Thoracic aorta (tissue), 2 donors: ENCODE data around the gene AGXT2. TPM values are rescaled to one million over a fixed set of nuclear protein-coding genes. Genes with fewer than 3 reads are reported as not detected.
"Not testable (repeated sequence)": the region's sequence is repeated elsewhere in the genome, so short reads cannot be mapped to it uniquely, and the experiment has no call there.

Source experiments
- ATAC-seq: fragments of 150-250 bp; one replicate; pipeline ENCODE4 v1.8.0; 2017; ENCODE audit warnings: low read depth; ENCODE audit not compliant: insufficient number of reproducible peaks, low FRiP score
- DNase-seq: peaks from one replicate; pipeline ENCODE4 v3.0.0-alpha.2; 2020; ENCODE audit warnings: low spot score
- H3K27ac ChIP-seq, 2 donors: fragments of 200-600 bp; sonication (generic); 1 replicate in 1 of 2; 2 replicates in 1 of 2; pipeline ENCODE4 v1.5.1; 2016; ENCODE audit warnings: mild to moderate bottlenecking in 2 of 2, moderate library complexity in 2 of 2
- H3K27me3 ChIP-seq: fragments of 200-600 bp; sonication (generic); replicated peaks from 2 replicates; pipeline ENCODE4 v1.6.0; 2016; ENCODE audit warnings: mild to moderate bottlenecking; ENCODE audit not compliant: insufficient read depth
- H3K36me3 ChIP-seq: fragments of 200-600 bp; sonication (generic); one replicate; pipeline ENCODE4 v1.5.1; 2016
- H3K4me1 ChIP-seq, 2 donors: fragments of 200-600 bp; sonication (generic); 1 replicate in 1 of 2; 2 replicates in 1 of 2; pipeline versions ENCODE4 v1.5.1 to v1.6.0; 2016; ENCODE audit warnings: low read depth in 2 of 2, mild to moderate bottlenecking in 1 of 2; ENCODE audit not compliant: control insufficient read depth in 1 of 2
- H3K4me3 ChIP-seq: fragments of 200-600 bp; sonication (generic); 2 replicates; pipeline ENCODE4 v1.5.1; 2016; ENCODE audit warnings: mild to moderate bottlenecking
- H3K9me3 ChIP-seq: fragments of 200-600 bp; sonication (generic); 2 replicates; pipeline ENCODE4 v1.5.1; 2016
- total RNA-seq, 2 donors: library from RNA; depleted of rRNA; stranded (reverse); fragments of >200 nt; gene quantifications; one replicate each; pipeline versions ENCODE4 v1.1.0 to v1.2.3, GENCODE V29; 2016
- TF ChIP-seq, protein P1 (sequence below): fragments of 200-600 bp; sonication (generic); IDR thresholded peaks from one replicate; pipeline ENCODE4 v1.5.1; 2019; ENCODE audit warnings: antibody characterized with exemption

The AGXT2 gene
- total RNA-seq, 2 donors from 2014 or later, result not detected

DNA sequence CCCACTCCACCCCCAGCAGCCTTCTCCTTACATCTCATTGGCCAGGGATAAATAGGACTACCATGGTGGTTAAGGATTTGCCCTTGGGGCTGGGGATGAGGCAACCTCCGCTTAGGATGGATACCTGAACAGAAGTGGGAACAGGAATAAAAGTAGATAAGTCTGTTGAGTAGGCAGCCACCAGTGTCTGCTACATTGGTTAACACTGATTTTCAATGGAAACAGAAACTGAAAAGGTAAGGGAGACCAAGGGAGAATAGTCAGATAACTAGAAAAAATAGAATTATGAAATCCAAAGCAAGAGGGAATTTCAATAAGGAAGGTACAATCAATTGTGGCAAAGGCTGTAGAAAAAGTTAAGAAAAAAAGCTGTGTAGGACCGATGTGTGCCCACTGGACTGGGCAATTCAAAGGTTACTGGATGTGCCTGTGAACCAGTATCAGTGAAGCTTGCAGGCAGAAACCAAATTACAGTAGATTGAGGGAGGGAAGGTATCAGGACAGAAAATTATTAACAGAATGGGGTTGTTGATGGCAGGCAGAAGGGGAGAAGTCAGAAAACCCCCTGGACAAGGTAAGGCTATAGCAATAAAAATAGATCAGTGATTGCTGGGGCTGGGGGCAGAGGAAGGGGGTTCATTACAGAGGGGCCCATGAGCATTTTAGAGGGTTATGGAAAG lies 69.7 kb downstream of the AGXT2 start:
- DNase-seq, result no peak
- no peaks in the 10 kb centered on the region for H3K27me3 ChIP-seq
- H3K4me3 ChIP-seq, result no peak overlapping the region
- ATAC-seq, result no peak
- H3K27ac ChIP-seq, result no peak overlapping the region
- H3K4me1 ChIP-seq, result no peaks in the 10 kb centered on the region
- TF ChIP-seq, protein P1, sequence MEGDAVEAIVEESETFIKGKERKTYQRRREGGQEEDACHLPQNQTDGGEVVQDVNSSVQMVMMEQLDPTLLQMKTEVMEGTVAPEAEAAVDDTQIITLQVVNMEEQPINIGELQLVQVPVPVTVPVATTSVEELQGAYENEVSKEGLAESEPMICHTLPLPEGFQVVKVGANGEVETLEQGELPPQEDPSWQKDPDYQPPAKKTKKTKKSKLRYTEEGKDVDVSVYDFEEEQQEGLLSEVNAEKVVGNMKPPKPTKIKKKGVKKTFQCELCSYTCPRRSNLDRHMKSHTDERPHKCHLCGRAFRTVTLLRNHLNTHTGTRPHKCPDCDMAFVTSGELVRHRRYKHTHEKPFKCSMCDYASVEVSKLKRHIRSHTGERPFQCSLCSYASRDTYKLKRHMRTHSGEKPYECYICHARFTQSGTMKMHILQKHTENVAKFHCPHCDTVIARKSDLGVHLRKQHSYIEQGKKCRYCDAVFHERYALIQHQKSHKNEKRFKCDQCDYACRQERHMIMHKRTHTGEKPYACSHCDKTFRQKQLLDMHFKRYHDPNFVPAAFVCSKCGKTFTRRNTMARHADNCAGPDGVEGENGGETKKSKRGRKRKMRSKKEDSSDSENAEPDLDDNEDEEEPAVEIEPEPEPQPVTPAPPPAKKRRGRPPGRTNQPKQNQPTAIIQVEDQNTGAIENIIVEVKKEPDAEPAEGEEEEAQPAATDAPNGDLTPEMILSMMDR, result no peak
- H3K36me3 ChIP-seq, result no peaks in the 10 kb centered on the region
- no peaks in the 10 kb centered on the region for H3K9me3 ChIP-seq

DNA sequence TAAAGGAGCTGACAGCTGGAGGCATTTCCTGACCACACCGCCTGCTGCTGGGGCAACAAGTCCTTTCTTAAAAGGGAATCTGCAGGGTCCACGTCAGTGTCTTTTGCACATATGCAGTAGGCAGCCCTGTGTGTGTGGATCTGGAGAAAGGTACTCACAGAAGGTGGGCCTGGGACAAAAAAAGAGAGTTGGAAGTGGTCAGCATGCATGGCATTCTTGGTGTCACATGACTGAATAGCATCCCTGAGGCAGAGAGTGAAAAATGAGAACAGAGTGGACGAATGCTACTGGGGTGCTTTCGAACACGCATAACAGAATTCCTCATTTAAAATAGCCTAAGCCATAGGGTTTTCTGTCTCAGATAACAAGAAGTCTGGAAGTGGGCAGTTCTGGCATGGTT lies 71.4 kb downstream of the AGXT2 start:
- Histone ChIP-seq H3K27ac (no peak overlapping the region), H3K36me3 (no peaks in the 10 kb centered on the region), H3K27me3 (no peaks in the 10 kb centered on the region), H3K9me3 (no peaks in the 10 kb centered on the region), H3K4me3 (no peak overlapping the region), H3K4me1 (no peaks in the 10 kb centered on the region)
- TF ChIP-seq, protein P1, result no peak
- no peak for ATAC-seq
- no peak for DNase-seq

DNA sequence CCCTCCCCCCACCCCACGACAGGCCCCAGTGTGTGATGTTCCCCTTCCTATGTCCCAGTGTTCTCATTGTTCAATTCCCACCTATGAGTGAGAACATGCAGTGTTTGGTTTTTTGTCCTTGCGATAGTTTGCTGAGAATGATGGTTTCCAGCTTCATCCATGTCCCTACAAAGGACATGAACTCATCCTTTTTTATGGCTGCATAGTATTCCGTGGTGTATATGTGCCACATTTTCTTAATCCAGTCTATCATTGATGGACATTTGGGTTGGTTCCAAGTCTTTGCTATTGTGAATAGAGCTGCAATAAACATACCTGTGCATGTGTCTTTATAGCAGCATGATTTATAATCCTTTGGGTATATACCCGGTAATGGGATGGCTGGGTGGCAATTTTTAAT lies 76.1 kb downstream of the AGXT2 start:
- H3K9me3 ChIP-seq, H3K4me1 ChIP-seq, ATAC-seq, H3K4me3 ChIP-seq, H3K27me3 ChIP-seq, DNase-seq, H3K27ac ChIP-seq, H3K36me3 ChIP-seq: not testable (repeated sequence)

DNA sequence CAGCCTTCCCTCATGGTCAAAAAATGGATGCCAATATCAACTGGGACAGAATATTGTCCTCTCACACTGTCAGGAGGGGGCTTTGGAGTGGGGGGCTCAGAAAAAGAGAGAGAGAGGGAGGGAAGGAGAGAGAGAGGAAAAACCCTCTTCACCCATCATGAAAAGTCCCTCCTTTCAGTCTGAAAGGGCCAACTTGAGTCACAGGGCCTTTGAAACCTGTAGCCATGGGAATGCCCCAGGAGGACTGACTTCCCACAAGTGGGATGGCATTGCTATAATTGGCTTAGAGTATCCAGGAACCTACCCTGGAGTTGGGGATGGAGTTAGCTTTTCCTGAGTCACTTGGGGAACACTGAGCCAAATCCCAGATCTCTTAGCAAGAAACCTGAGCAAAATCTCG lies 77.2 kb downstream of the AGXT2 start:
- TF ChIP-seq, protein P1, result no peak
- Histone ChIP-seq H3K4me3 (no peak overlapping the region), H3K9me3 (no peaks in the 10 kb centered on the region), H3K4me1 (no peaks in the 10 kb centered on the region), H3K27me3 (no peaks in the 10 kb centered on the region), H3K27ac (no peak overlapping the region), H3K36me3 (no peaks in the 10 kb centered on the region)
- DNase-seq (no peak), ATAC-seq (no peak)

DNA sequence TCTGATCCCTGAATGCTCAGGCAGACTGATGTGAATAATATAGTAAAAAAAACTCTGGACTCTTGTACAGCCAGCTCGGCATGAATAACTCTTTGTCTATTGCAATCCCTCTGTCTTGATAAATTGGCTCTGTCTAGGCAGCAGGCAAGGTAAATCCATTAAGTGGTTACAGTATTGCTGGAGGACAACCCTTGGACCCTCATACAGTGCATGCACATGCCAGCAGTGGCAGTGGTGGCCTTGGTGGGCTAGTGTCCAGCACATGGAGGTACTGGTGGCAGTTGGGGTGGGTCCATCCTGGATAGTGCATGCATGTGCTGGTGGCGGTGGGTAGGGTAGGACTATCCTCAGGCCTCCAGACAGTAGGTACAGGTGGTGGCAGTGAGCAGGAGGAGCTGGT lies 79.5 kb downstream of the AGXT2 start:
- H3K9me3 ChIP-seq, result no peaks in the 10 kb centered on the region
- TF ChIP-seq, protein P1, result no peak
- DNase-seq (no peak), ATAC-seq (no peak)
- H3K36me3 ChIP-seq, result no peaks in the 10 kb centered on the region
- H3K4me3 ChIP-seq, result no peak overlapping the region
- no peak overlapping the region for H3K27ac ChIP-seq
- H3K4me1 ChIP-seq, result no peaks in the 10 kb centered on the region
- no peaks in the 10 kb centered on the region for H3K27me3 ChIP-seq

- Histone ChIP-seq H3K27me3 (no peaks in the 10 kb centered on the region), H3K9me3 (no peaks in the 10 kb centered on the region), H3K4me1 (no peaks in the 10 kb centered on the region), H3K36me3 (no peaks in the 10 kb centered on the region), H3K4me3 (no peak overlapping the region), H3K27ac (no peak overlapping the region)
- TF ChIP-seq, protein P1, result no peak
- no peak for ATAC-seq
- DNase-seq, result no peak
These were observed 80.2 kb downstream of the AGXT2 start for GRCh38 chr5:34967540-34967939.
